GM12875 (cell line): ENCODE data around the gene SAXO2.
A peak's percentile ranks its signal among the peaks of the same experiment; 100 is the strongest.
"Not testable (repeated sequence)": the region's sequence is repeated elsewhere in the genome, so short reads cannot be mapped to it uniquely, and the experiment has no call there.

Experiments
- H3K4me3 ChIP-seq: one replicate; pipeline ENCODE4 v1.5.1; 2011; ENCODE audit warnings: low read depth, low read length, control low read depth
- CTCF ChIP-seq: IDR thresholded peaks from 2 replicates; pipeline ENCODE4 v1.5.1; 2011; ENCODE audit warnings: low read depth, mild to moderate bottlenecking, control low read depth, inconsistent platforms, low read length, moderate library complexity, borderline replicate concordance; ENCODE audit not compliant: insufficient read depth

SAXO2 gene

GRCh38 chr15:82261566-82262421 lies 824 bp upstream of the SAXO2 start:
- H3K4me3 ChIP-seq: peak overlapping the region; percentile 78

GRCh38 chr15:82263350-82263749 lies 732 bp downstream of the SAXO2 start:
- TF ChIP-seq CTCF: no peak

GRCh38 chr15:82267137-82267536 lies 4.5 kb downstream of the SAXO2 start:
- H3K4me3 ChIP-seq: not testable (repeated sequence)

More at GRCh38 chr15:82263350-82263749, 732 bp downstream of the SAXO2 start:
- no peak overlapping the region for H3K4me3 ChIP-seq

- not testable (repeated sequence) for H3K4me3 ChIP-seq
These were observed 5.8 kb downstream of the SAXO2 start for GRCh38 chr15:82268454-82268853.

DNA sequence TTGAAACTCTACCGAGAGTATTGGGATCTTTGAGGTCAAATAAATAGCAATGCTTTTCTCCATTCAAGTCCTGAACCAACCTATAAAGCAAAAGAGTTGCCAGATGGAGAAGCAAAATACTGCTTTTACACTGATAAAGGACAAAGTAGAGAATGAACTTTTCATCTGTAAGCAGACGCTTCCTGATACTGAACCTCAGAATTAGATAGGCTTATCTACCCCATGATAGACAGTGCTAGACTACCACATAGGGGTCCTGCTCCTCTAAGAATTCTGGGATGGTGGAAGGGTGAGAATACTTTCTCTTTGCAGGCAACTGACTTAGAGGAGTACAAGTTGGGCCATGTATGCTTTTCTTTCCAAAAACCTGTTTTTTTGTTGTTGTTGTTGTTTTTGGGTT lies 9.5 kb downstream of the SAXO2 start:
- TF ChIP-seq CTCF: no peak
- H3K4me3 ChIP-seq: no peak overlapping the region

GRCh38 chr15:82275410-82275809 lies 12.8 kb downstream of the SAXO2 start:
- no peak for TF ChIP-seq CTCF
- no peak overlapping the region for H3K4me3 ChIP-seq

DNA sequence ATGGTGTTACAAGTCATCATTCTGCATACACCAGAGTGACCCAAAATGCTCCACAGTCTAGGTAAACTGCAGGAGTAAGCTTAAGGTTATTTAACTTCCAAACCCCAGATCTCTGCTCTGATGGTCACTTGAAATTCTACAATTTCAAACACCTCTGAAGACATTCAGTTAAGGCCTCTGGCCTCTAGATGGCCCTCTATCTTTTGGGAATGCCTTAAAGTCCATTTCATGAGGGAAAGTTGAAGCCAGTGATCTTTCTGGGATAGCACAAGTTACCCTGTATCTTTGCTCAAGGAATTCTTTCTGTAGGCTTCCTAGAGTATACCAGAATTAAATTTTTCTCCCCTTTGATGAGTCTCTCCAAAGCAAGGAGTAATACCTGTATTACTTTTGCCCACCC lies 18.7 kb downstream of the SAXO2 start:
- H3K4me3 ChIP-seq: not testable (repeated sequence)

- not testable (repeated sequence) for H3K4me3 ChIP-seq
These were observed 19.8 kb downstream of the SAXO2 start for GRCh38 chr15:82282386-82282785.

DNA sequence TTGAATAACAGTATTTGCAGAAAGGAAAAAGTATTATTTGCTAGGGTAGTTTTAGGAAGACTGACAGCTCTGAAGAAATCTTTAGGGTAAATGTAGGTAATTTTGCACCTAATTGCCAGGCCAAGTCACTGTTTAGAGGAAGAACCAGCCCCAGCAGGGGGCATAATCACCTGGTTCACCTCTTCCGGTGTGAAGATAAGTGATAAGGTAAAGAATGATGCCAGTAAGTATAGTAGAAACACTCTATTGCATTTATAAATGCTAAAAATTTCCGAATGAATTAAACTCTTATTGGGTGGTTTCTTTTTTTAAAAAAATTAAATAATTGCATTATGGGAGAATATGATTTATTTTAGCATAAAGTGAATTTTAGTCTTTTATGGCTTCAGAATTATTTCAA lies 21.8 kb downstream of the SAXO2 start:
- H3K4me3 ChIP-seq: not testable (repeated sequence)

DNA sequence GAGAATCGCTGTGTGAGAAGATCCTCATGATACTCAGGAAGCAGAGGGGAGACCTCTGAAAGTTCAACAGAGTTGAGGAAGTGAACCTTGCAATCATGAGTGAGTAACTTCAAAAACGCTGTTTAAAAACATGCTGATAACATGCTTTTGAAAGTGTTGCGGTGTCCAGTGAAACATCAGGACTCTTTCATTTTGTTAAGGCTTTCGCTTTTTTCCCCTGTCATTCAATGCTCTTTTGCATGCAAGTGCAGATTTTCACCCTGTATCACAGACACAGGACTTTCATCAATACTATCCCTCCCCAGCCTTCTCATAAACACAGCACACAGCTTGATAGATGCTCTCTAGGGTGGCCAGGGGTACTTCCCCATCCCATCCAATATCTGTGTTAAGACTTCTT lies 23.9 kb downstream of the SAXO2 start:
- H3K4me3 ChIP-seq: not testable (repeated sequence)

- not testable (repeated sequence) for H3K4me3 ChIP-seq
These were observed 25.6 kb downstream of the SAXO2 start for GRCh38 chr15:82288202-82288601.

DNA sequence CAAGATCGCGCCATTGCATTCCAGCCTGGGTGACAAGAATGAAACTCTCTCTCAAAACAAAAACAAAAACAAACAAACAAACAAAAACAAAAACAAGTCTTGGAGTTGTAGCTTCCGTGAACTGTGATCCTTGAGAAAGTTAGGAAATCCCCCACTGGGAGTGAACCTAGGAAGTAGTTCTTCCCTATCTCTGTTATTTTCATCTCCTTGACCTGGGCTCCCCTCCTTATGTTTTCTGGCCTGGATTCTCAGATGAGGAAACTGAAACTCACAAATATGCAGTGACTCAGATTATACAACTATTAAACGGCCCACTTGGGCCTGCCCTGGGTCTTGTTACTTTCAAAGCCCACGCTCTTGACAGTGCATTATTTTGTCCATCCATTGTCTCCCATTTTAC lies 29.7 kb downstream of the SAXO2 start:
- no peak for TF ChIP-seq CTCF

More for the DNA sequence above, 29.7 kb downstream of the SAXO2 start:
- H3K4me3 ChIP-seq: no peak overlapping the region
